T-helper 22 cell (primary cell): ENCODE measurements around the gene TMEM135.

Experiments
- DNase-seq: peaks from one replicate; pipeline ENCODE4 v3.0.0-alpha.2; 2020; ENCODE audit warnings: low read depth

TMEM135 gene

DNA sequence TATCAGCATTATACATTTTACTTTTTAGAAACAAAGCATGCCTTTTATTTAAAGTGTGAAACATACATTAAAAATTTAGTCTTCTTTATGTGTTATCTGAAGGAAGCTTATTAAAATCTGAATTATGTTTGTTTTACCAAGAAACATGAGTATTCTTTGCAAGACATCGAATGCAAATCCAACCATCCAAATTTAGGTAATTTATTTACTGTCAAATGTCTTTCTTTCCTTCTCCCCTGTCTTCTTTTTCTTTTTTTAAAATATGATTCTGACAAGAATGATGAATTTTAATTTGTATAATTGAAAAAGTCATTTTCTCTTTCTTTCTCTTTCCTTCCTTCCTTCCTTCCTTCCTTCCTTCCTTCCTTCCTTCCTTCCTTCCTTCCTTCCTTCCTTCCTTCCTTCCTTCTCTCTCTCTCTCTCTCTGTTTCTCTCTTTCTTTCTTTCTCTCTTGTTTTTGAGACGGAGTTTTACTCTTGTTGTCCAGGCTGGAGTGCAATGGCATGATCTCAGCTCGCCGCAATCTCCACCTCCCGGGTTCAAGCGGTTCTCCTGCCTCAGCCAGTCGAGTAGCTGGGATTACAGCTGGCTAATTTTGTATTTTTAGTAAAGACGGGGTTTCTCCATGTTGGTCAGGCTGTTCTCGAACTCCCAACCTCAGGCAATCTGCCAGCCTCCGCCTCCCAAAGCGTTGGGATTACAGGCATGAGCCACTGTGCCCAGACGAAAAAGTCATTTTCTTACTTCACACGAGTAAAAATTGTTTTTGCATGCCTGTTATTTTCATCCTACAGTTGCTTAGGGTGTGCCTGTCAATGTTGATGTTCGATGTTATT is 157.5 kb downstream of the TMEM135 start:
- DNase-seq = no peak

DNA sequence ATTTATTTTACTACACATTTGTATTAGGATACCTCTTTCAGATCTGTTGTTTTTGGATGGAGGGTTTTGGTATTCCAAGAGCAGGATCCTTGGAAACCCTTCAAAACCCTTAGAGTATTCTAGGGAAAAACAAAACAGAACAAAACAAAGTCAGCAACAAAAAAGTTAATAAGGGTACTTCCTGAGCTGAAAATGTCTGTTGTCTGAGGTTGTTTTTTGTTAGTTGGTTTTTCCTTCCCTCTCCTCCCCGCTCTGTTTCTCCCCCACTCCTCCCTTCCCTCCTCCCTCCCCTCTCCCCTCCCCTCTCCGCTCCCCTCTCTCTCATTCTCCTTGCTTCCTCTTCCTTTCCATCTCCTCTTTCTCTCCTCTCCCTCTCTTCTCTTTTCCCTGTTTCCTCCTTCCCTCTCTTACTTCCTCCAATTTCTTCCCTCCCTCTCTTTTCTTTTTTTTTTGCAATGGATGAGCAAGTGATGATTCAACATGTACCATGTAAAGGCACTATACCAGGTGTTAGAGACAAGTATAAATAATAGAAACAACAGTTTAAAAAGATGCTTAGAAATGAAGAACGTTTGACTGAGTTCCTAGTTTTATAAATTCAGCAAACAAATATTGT is 160.6 kb downstream of the TMEM135 start:
- DNase-seq = no peak

DNA sequence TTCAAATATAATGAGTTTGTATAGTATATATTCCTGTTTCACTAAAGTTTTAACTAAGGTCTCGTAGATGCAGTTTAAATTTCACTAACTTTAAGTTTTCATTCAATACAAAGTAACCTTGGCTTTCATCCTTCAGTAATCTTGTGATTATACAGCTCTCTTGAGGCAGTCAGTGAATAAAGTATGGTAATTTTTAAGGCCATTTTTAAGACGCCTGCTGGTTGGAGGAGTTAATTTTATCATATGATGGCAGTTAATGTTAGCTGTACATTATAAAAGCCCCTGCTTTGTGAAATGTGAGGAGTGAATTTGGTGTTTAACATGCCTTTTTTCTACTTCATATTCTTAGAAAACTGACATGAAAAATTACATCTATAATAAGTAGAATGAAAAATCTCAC is 163.6 kb downstream of the TMEM135 start:
- DNase-seq = no peak

DNA sequence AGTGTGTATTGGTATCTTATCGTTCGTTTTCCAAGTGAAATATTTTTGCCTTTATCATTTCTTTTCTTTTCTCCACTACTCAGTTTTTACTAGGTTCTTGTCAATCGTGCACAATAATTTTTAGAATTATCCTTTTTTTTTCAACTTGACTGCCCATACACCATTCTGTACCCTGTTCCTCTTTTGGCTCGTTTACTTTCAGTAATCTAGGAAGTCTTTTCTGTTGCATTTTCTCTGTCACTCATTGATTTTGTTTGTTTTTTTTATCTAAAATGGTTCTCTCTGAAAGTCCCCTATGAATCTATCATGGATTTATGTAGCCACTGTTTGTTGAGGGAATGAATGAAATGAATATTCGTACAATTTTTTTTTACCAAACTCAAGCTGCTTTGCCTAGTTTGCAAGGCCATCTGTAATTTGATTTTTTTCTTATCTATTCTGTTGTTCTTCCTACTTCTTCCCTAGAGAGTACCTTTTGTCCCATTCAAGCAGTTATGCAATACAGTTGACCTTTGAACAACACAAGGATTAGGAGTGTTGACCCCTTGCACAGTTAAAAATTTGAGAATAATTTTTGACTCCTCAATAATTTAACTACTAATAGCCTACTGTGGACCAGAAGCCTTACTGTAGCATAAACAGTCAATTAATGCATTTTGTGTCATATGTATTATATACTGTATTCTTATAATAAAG is 166.3 kb downstream of the TMEM135 start:
- no peak for DNase-seq

DNA sequence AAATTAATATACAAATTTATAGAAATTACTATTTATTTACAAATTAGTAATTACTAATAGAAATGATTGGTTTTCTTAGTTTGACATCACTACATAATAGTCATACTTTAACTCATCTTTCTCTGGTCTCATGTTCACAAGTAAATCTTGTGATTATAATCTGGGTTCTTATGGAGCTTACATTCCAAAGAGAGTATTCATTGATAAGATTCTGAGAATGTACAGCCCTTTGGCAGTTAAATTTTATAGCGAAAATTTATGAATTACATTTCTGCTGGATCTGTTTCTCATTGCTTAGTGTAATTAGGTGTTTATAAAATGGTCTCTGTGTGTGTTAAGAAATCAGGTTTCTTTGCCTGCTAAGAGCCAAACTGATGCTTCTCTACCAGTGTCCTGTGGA is 175.2 kb downstream of the TMEM135 start:
- no peak for DNase-seq

DNA sequence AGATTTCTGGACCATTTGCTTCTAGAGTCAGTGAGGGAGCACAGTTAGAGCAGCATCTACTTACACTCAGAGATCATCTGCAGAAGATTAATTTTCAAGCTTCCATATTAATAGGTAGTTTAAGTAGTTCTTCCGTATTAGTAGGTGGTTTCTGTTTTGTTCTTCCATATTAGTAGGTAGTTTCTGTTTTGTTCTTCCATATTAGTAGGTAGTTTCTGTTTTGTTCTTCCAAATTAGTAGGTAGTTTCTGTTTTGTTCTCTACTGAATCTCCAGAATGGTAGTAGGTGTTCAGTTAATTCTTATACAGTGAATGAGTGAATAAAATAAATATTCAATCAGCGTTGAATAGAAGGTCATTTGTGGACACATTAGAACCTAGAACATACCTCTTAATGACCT is 175.7 kb downstream of the TMEM135 start:
- no peak for DNase-seq

DNA sequence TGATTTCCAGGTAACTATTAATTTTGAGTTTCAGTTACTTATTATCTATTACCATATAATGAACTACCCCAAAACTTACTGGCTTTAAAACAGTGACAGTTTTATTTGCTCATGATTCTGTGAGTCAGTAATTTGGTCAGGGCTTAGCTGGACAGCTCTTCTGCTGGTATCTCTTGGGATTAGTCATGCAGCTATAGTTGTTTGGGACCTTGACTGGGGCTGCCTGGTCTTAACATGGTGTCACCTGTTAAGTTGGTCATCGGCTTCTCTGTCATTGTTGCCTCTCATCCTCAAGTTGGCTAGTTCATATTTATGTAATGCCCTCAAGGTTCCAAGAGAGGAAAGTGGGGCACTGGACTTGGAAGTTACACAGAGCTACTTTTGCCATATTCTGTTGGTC is 177.5 kb downstream of the TMEM135 start:
- DNase-seq = no peak

DNA sequence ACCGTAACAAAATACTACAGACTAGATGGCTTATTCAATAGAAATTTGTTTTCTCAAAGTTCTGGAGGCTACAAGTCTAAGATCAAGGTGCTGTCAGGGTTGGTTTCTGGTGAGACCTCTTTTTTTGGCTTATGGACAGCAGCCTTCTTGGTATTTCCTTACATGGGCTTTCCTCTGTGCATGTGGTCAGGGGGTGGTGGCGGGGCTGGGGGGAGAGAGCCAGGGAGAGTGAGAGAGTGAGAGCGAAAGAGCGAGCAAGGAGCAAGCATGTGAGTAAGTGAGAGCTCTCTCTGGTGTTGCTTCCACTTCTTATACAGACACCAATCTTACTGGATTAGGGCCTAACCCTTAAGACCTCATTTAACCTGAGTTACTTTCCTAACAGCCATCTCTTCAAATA is 181.5 kb downstream of the TMEM135 start:
- no peak for DNase-seq

DNA sequence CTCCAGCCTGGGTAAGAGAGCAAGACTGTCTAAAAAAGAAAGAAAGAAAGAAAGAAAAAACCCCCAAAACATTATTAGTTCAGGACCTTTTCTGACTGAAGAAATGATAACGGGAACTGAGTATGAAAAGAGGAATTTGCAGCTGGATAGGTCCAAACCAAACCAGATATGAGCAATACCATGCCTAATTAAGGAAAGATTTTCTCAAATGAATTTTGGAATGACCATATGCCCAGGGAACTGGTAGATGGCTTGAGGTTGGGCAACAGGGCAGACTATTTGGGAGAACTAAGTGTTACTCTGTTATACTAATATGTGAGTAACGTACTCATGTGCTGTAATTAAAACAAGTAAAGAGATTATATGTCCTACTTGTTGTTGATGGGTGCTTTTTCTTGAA is 186.1 kb downstream of the TMEM135 start:
- DNase-seq = no peak

DNA sequence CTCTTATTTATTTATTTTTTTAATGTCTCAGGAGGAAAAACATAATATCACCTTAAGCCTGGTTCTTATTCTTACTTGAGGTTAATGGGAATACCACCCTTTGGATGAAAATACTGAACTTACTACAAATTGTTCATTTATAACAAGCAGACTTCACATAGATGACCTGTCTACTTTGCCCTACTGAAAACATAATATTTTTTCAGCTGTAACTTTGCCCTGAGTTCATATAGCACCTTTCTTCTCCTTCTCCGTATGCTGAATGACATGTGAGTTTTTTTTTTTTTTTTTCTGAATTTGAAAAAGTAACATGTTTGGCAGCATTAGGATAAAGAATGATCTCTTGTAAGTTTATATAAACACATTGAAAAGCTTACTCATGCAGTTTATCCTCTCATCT is 186.8 kb downstream of the TMEM135 start:
- no peak for DNase-seq

DNA sequence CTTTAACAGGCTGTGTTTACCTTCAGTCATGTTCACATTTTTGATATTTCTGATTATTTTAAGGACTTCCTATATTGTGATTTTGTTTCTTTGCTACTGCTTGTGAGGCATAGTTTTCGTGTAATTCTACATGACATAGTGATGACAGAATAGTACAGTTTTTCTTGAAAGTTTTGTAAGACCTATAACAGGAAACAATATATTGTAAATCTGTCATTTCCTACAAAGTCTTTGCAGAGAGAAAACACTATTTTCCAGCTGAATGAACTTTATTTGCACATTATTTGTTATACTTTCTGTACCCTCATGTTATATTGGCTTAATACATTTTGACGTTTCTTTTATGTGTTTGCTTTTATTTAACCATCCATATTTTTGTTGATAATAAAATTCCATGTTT is 191.1 kb downstream of the TMEM135 start:
- DNase-seq = no peak

DNA sequence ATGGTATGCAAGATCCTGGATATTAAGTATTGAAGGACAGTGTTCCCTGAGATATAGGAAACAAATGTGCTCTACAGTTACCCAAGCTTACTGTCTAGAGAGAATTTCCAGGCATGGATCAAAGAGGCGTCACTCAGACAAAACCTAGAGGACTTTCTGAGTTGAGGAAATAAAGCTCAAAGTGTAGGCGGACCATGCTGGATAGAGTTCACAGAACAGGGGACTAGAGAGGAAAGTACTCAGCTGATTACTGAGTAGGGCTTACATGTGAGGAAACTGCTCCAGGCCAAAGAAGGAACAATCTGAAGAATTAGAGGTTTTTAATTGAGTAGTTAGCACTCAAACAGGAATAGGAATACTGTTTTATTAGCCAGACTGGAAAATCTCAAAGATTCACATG is 193.3 kb downstream of the TMEM135 start:
- no peak for DNase-seq

DNA sequence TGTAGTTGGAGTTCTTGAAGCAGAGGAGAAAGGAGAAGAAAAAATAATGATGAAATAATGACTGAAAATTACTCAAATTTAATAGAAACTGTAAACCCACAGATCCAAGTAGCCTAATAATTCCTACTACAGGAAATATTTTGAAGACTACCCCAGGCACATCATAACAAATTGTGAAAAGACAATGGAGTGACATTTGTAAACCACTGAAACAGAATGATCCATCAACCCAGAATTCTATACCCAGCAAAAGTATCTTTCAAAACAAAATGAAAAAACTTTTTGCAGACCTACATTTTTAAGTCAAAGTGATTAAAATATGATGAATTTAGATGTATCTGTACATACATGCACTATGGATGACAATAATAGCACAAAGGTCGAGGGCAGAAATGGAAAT is 194.6 kb downstream of the TMEM135 start:
- DNase-seq = no peak

DNA sequence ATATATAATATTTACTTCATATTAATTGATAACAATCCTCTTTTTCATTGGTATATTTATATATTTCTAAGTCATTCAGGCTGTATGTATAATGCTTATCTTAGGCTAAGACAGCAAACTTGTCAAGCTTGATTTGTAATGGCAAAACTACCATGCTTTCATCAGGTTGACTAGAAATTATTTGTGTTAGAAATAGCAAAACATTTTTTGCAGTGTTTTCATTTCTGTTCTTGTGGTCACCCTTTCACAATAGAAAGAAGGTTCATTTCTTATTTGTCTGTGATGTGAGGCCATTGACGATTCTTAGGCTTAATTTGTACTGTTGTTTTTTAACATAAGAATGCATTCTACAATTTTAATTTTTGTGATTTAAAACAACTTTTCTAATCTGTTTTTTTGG is 197.6 kb downstream of the TMEM135 start:
- no peak for DNase-seq

DNA sequence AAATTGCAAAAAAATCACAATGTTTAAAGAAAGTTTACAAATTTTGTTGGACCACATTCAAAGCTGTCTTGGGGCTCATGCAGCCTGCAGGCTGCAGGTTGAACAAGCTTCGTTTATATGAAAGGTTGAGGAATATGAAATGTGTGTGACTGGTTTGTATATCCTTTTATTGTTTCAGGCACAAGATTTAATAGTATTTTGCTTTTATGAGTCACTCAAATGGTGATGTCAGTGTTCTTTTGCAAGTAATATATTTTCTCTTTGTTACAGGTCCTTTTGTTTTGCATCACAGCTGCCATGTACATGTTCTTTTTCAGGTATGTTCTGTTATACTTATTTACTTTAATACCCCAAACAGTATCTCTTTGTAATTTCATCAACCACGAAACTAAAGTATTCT is 198.6 kb downstream of the TMEM135 start:
- DNase-seq = no peak

DNA sequence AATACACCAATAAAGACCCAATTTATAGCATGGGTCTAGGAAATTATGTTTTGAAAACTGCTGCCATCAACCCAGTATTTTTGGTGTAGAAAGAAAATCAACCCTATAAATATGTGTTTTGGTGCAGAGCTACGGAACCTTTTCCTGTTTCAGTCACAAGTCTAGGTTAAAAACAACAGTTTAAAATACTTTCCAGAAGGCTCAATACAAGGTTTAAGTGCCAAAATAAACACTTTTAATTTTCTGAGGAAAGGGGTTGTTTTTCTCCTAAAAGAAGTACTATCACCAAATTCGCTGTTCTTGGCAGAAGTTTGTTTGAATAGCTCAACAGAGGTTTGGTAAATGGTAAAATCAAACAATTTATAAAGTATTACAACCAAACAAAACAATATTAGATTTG is 201.3 kb downstream of the TMEM135 start:
- DNase-seq = no peak

DNA sequence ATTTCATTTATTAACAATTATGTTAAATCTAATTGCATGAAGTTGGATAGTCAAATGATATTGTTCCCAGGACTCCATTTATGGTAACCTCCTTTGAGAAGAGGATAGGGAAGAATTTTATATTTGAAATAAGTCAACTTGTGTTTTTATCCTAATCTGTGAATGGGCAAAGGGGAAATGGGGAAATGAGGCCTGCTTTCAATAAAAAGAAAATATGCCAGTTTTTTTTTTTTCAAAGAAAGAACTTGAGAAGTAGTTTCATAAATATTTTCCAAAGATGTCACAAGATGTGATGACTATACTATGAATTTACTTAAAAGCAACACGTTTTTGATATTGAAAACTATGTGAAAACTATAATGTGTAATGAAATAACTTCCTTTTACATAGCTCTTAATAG is 201.8 kb downstream of the TMEM135 start:
- no peak for DNase-seq

DNA sequence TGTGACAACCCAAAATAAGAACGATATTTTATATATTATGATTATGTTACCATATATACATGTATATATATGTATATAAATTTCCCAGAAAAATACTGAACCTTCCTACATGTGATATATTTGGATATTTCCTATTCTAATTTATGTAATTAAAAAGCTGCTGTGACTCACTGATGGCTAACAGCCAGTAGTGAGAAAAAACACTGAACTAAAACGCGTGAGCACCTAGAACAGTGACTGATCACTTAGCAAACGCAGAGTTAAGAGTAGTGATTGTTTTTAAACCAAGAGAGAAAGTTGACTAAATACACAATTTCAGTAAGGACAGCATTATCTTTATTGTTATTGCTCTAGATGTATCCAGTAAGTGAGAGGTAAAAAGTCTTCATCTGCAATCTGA is 213.8 kb downstream of the TMEM135 start:
- DNase-seq = no peak

DNA sequence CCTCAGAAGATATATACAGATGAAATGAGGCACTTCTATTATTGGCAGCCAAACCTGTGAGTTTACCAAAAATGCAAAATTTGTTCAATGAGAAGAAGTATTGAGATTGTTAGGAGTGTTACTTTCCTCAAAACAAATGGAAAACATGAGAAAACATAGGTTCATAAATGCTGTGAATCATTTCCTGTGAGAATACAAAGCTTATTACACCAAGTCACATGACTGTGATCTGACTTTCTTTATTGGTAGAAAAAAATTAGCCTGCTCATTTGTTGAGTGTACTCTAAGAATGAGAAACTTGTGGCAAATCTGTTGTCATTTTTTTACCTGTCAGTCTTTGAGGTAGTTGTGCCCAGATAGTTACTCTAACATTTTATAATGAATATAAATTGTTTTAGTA is 215.1 kb downstream of the TMEM135 start:
- DNase-seq = no peak

DNA sequence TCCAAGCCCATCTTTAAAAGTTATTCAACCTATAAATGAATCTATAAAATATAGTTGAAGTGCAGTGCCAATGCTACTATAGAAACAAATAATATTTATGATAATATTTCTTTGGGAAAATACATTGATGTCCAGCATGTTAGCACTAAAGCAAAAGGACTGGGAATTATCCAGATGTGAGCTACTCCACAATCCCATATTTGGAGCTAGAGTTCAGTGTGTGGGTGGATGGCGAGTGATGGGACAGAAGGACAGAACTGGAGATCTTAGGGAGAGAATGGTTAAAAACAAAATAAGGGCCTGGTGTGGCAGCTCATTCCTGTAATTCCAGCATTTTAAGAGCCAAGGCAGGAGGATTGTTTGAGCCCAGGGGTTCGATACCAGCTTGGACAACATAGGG is 216.8 kb downstream of the TMEM135 start:
- no peak for DNase-seq

DNA sequence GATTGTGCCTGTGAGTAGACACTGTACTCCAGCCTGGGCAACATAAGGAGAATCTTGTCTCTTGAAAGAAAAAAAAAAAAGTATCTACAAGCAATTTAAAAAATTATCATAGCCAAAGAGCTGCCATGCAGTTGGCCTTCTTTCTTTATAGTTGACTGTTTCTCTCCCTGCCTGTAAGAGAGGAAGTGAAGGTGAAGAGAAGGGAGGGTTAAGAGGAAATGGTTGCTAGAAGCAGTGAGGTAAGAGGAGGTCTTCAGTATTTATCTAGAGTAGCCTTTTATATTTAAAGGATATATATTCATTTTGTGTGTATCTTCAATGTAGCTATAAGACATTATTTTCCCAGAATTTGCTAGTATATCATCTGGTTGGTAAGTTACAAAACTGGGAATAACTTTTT is 217.9 kb downstream of the TMEM135 start:
- DNase-seq = no peak

DNA sequence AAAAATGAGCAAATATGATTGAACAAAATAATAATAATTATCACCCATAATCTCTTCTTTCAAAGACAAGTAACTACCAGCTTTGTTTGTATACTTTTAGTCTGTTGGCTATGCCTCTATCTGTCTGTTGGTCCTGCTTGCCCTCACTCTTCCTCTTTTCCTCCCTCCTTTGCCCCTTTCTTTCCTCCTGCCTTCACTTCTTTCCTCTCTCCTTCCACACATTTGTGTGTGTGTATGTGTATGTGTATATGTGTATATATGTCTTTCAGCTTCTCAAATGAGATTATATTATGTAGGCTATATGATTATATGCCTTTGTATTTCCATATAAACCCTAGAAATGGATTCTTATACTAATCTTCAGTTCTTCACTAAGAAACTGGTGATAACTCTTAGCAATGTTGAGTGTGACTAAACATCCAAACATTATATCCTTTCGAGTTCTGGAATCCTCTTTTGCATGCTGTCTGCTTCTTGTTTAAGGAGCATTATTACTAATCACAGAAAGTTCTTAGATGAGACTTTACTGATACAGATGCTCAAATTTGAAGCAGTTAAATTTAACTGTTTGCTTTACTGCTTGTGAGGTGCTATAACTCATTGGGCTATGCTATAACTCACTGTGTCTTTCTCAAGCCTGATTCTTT is 219.1 kb downstream of the TMEM135 start:
- DNase-seq = no peak
